Testis (tissue), 2 donors: ENCODE data around the gene NOS1AP.

Experiments
- CTCF ChIP-seq, 3 experiments: fragments of 450-650 bp in 2 of 3; fragments of 200-600 bp in 1 of 3; sonication (generic) in 1 of 3; IDR thresholded peaks; one replicate each; pipeline ENCODE4 v1.5.1; 2016 to 2019; ENCODE audit warnings: antibody characterized with exemption in 3 of 3, mild to moderate bottlenecking in 2 of 3, moderate library complexity in 1 of 3
- POLR2A ChIP-seq: fragments of 450-650 bp; IDR thresholded peaks from one replicate; pipeline ENCODE4 v1.6.1; 2017; ENCODE audit warnings: antibody characterized with exemption, mild to moderate bottlenecking, moderate library complexity

- TF ChIP-seq CTCF (IDR thresholded peaks at IDR 0.05) (no peak), POLR2A (no peak)
Measured at GRCh38 chr1:162165528-162165927, 96.0 kb downstream of the NOS1AP start.
